ENCODE data around the gene NHEJ1.

- TF ChIP-seq POLR2A (IDR thresholded peaks at IDR 0.05) = no peak
- TF ChIP-seq CTCF (IDR thresholded peaks at IDR 0.05) = no peak
- no peak for TF ChIP-seq POLR2AphosphoS5 (IDR thresholded peaks at IDR 0.05)
- TF ChIP-seq EP300 (IDR thresholded peaks at IDR 0.05) = no peak
Observed at GRCh38 chr2:219059725-219060682, 100.6 kb downstream of the NHEJ1 start.
